Naive thymus-derived CD4-positive, alpha-beta T cell (primary cell): ENCODE measurements around the gene COG4. TPM values are rescaled to one million over a fixed set of nuclear protein-coding genes. Genes with fewer than 3 reads are reported as not detected.
A peak's percentile ranks its signal among the peaks of the same experiment; 100 is the strongest.

Source experiments
- ATAC-seq: fragments of 150-1000 bp; cut with Tn5 transposase; 2 replicates; pipeline ENCODE4 v1.10.0; 2021; ENCODE audit warnings: mild to moderate bottlenecking, moderate library complexity
- CTCF ChIA-PET: fragments of 350-600 bp; sonication (Branson Sonifier 250); formaldehyde crosslinking; loops from one replicate; lab custom pipeline; 2021; ENCODE audit warnings: antibody characterized with exemption; lab: Charles Lee
- POLR2A ChIA-PET: fragments of 350-600 bp; sonication (Branson Sonifier 250); formaldehyde crosslinking; loops from one replicate; lab custom pipeline; 2021; ENCODE audit warnings: antibody characterized with exemption, inconsistent platforms; lab: Charles Lee
- DNase-seq, 9 donors: peaks; one replicate each; pipeline versions ENCODE4 v3.0.0 to v3.0.0-alpha.2; 2020 to 2022; ENCODE audit warnings: mixed read lengths in 1 of 9
- H3K27ac ChIP-seq: one replicate; pipeline ENCODE4 v1.7.0; 2013; ENCODE audit warnings: mild to moderate bottlenecking, low read depth, low read length, moderate library complexity
- H3K27me3 ChIP-seq, 2 donors: one replicate each; pipeline ENCODE4 v1.7.0; 2013; ENCODE audit warnings: low read length in 2 of 2, mild to moderate bottlenecking in 2 of 2, moderate library complexity in 2 of 2; ENCODE audit not compliant: control insufficient read depth in 2 of 2, insufficient read depth in 2 of 2
- H3K36me3 ChIP-seq, 3 experiments: 1 replicate in 2 of 3; 2 replicates in 1 of 3; pipeline ENCODE4 v1.7.0; 2013; ENCODE audit warnings: low read length in 3 of 3, mild to moderate bottlenecking in 3 of 3, moderate library complexity in 1 of 3; ENCODE audit not compliant: insufficient read depth in 3 of 3, control insufficient read depth in 2 of 3
- H3K4me1 ChIP-seq, 2 donors: one replicate each; pipeline ENCODE4 v1.7.0; 2013; ENCODE audit warnings: low read length in 2 of 2, mild to moderate bottlenecking in 2 of 2, moderate library complexity in 1 of 2; ENCODE audit not compliant: control insufficient read depth in 2 of 2, insufficient read depth in 2 of 2
- H3K4me3 ChIP-seq: 2 replicates; pipeline ENCODE4 v1.7.0; 2013; ENCODE audit warnings: mild to moderate bottlenecking, low read length
- H3K9me3 ChIP-seq, 3 experiments: 1 replicate in 2 of 3; 2 replicates in 1 of 3; pipeline ENCODE4 v1.7.0; 2013; ENCODE audit warnings: low read length in 3 of 3; ENCODE audit not compliant: control insufficient read depth in 2 of 3
- H3K27ac Mint-ChIP-seq, 9 donors: one replicate each; pipeline ENCODE4 v1.8.0; 2020 to 2022; ENCODE audit warnings: mixed read lengths in 9 of 9, mild to moderate bottlenecking in 8 of 9, moderate library complexity in 5 of 9, inconsistent platforms in 2 of 9
- H3K27me3 Mint-ChIP-seq, 5 donors: one replicate each; pipeline ENCODE4 v1.8.0; 2021 to 2022; ENCODE audit warnings: mixed read lengths in 5 of 5, mild to moderate bottlenecking in 1 of 5
- H3K36me3 Mint-ChIP-seq, 5 donors: one replicate each; pipeline ENCODE4 v1.8.0; 2020 to 2022; ENCODE audit warnings: mixed read lengths in 5 of 5, mild to moderate bottlenecking in 3 of 5, inconsistent platforms in 1 of 5
- H3K4me1 Mint-ChIP-seq, 7 donors: one replicate each; pipeline ENCODE4 v1.8.0; 2020 to 2022; ENCODE audit warnings: mixed read lengths in 7 of 7, mild to moderate bottlenecking in 3 of 7, inconsistent platforms in 1 of 7
- H3K4me3 Mint-ChIP-seq, 10 donors: one replicate each; pipeline ENCODE4 v1.8.0; 2020 to 2022; ENCODE audit warnings: mild to moderate bottlenecking in 10 of 10, mixed read lengths in 10 of 10, moderate library complexity in 6 of 10, inconsistent platforms in 2 of 10
- H3K9me3 Mint-ChIP-seq, 11 donors: one replicate each; pipeline ENCODE4 v1.8.0; 2020 to 2022; ENCODE audit warnings: mixed read lengths in 11 of 11, mild to moderate bottlenecking in 4 of 11, inconsistent platforms in 1 of 11, moderate library complexity in 1 of 11
- intact Hi-C, 2 donors: fragments of 100-400 bp; cut with micrococcal nuclease; formaldehyde crosslinking; loops; one replicate each; pipeline ENCODE4 v1.15.1; 2023
- polyA plus RNA-seq, 2 donors: library from polyadenylated mRNA; unstranded; fragments of 300-500 nt; fragmentation: Illumina TruSeq; gene quantifications; one replicate each; pipeline ENCODE4 v1.2.3, GENCODE V29; 2021
- total RNA-seq, 6 experiments: library from RNA in 5 of 6; stranded (reverse) in 5 of 6; gene quantifications; 1 replicate in 5 of 6; 2 replicates in 1 of 6; pipeline ENCODE4 v1.2.3 and lab custom pipeline; 2021 to 2026

The COG4 gene
- total and polyA plus RNA-seq, 7 experiments from 2014 or later, result 38.3 to 68.6 (median 50.5) TPM

- no peak overlapping the region for H3K27ac ChIP-seq
- H3K36me3 Mint-ChIP-seq, result peaks cover 4 to 74% (median 47%) of the 10 kb centered on the region in 5 donors
- ATAC-seq, result no peak
- POLR2A ChIA-PET, result interaction anchor here (0.7 to 1.7 kb wide), 3 partner anchors 9 to 28 kb away, joined by 3 to 4 read pairs (median 3); no protein-coding TSS in a partner anchor
- peak overlapping the region in 1 of 9 donors; percentile 19 for H3K27ac Mint-ChIP-seq
- no peak for DNase-seq
- H3K4me1 Mint-ChIP-seq, result peaks cover 8 to 33% (median 20%) of the 10 kb centered on the region in 7 donors
- H3K4me3 ChIP-seq, result no peak overlapping the region
- intact Hi-C loops, result loop anchor here in 1 of 2 donors (10.0 kb wide), 1 partner anchor 102 kb away; no protein-coding TSS in a partner anchor
- peaks cover 49 to 99% (median 58%) of the 10 kb centered on the region in 3 experiments for H3K36me3 ChIP-seq
- no peaks in the 10 kb centered on the region for H3K27me3 ChIP-seq
- H3K9me3 Mint-ChIP-seq, result no peaks in the 10 kb centered on the region
- no peaks in the 10 kb centered on the region for H3K9me3 ChIP-seq
- H3K4me3 Mint-ChIP-seq, result no peak overlapping the region
- CTCF ChIA-PET, result no interaction called here
- H3K4me1 ChIP-seq, result no peaks in the 10 kb centered on the region
- H3K27me3 Mint-ChIP-seq, result no peaks in the 10 kb centered on the region
Observed at GRCh38 chr16:70552675-70553074, 29.3 kb upstream of the COG4 start.

GRCh38 chr16:70551788-70552187, 28.4 kb upstream of the COG4 start:
- H3K27ac Mint-ChIP-seq, result peak overlapping the region in 6 of 9 donors; percentile 4 to 51 (median 20)
- H3K4me1 ChIP-seq, result no peaks in the 10 kb centered on the region
- peaks cover 4 to 66% (median 41%) of the 10 kb centered on the region in 5 donors for H3K36me3 Mint-ChIP-seq
- no peaks in the 10 kb centered on the region for H3K9me3 Mint-ChIP-seq
- no peak for DNase-seq
- no peak for ATAC-seq
- peaks cover 8 to 33% (median 20%) of the 10 kb centered on the region in 7 donors for H3K4me1 Mint-ChIP-seq
- no peaks in the 10 kb centered on the region for H3K27me3 Mint-ChIP-seq
- H3K36me3 ChIP-seq, result peaks cover 49 to 99% (median 56%) of the 10 kb centered on the region in 3 experiments
- H3K4me3 Mint-ChIP-seq, result no peak overlapping the region
- POLR2A ChIA-PET, result interaction anchor here (1.5 to 1.7 kb wide), 2 partner anchors 10 to 27 kb away, joined by 3 to 4 read pairs; no protein-coding TSS in a partner anchor
- no peaks in the 10 kb centered on the region for H3K27me3 ChIP-seq
- intact Hi-C loops, result loop anchor here in 1 of 2 donors (10.0 kb wide), 1 partner anchor 103 kb away; no protein-coding TSS in a partner anchor
- no peak overlapping the region for H3K4me3 ChIP-seq
- H3K27ac ChIP-seq, result no peak overlapping the region
- H3K9me3 ChIP-seq, result no peaks in the 10 kb centered on the region
- CTCF ChIA-PET, result interaction anchor here (1.4 kb wide), 1 partner anchor 219 kb away, joined by 3 read pairs; no protein-coding TSS in a partner anchor

GRCh38 chr16:70550082-70550481, 26.7 kb upstream of the COG4 start:
- no peak overlapping the region for H3K4me3 ChIP-seq
- H3K27ac ChIP-seq, result no peak overlapping the region
- no peaks in the 10 kb centered on the region for H3K9me3 ChIP-seq
- intact Hi-C loops, result loop anchor here in 1 of 2 donors (10.0 kb wide), 1 partner anchor 105 kb away; no protein-coding TSS in a partner anchor
- Mint-ChIP-seq H3K4me3 (no peak overlapping the region), H3K4me1 (peaks cover 8 to 30% (median 20%) of the 10 kb centered on the region in 7 donors), H3K9me3 (no peaks in the 10 kb centered on the region), H3K27me3 (no peaks in the 10 kb centered on the region), H3K27ac (peak overlapping the region in 7 of 9 donors; percentile 21 to 77 (median 39)), H3K36me3 (peaks cover 0 to 56% (median 33%) of the 10 kb centered on the region in 5 donors)
- peaks cover 39 to 98% (median 47%) of the 10 kb centered on the region in 3 experiments for H3K36me3 ChIP-seq
- no peaks in the 10 kb centered on the region for H3K27me3 ChIP-seq
- ChIA-PET POLR2A (no interaction called here), CTCF (interaction anchor here (0.6 kb wide), 1 partner anchor 103 kb away, joined by 3 read pairs; no protein-coding TSS in a partner anchor)
- DNase-seq (no peak), ATAC-seq (no peak)
- H3K4me1 ChIP-seq, result no peaks in the 10 kb centered on the region

GRCh38 chr16:70548936-70549335, 25.6 kb upstream of the COG4 start:
- Mint-ChIP-seq H3K36me3 (peaks cover 3 to 54% (median 30%) of the 10 kb centered on the region in 5 donors), H3K4me3 (no peak overlapping the region), H3K27ac (peak overlapping the region in 4 of 9 donors; percentile 22 to 68 (median 51)), H3K4me1 (peaks cover 8 to 31% (median 17%) of the 10 kb centered on the region in 7 donors), H3K27me3 (no peaks in the 10 kb centered on the region), H3K9me3 (no peaks in the 10 kb centered on the region)
- no peak overlapping the region for H3K4me3 ChIP-seq
- H3K36me3 ChIP-seq, result peaks cover 44 to 96% (median 46%) of the 10 kb centered on the region in 3 experiments
- ATAC-seq (no peak), DNase-seq (no peak)
- H3K27me3 ChIP-seq, result no peaks in the 10 kb centered on the region
- no peaks in the 10 kb centered on the region for H3K9me3 ChIP-seq
- POLR2A ChIA-PET, result interaction anchor here (0.5 to 1.0 kb wide), 3 partner anchors 25 to 629 kb away, joined by 3 to 4 read pairs (median 3); no protein-coding TSS in a partner anchor
- H3K4me1 ChIP-seq, result no peaks in the 10 kb centered on the region
- intact Hi-C loops, result no loop called here
- CTCF ChIA-PET, result no interaction called here
- no peak overlapping the region for H3K27ac ChIP-seq

- no peak for DNase-seq
- intact Hi-C loops, result no loop called here
- H3K4me3 ChIP-seq, result no peak overlapping the region
- H3K36me3 Mint-ChIP-seq, result peaks cover 3 to 35% (median 26%) of the 10 kb centered on the region in 5 donors
- H3K27me3 Mint-ChIP-seq, result no peaks in the 10 kb centered on the region
- H3K4me3 Mint-ChIP-seq, result no peak overlapping the region
- no peaks in the 10 kb centered on the region for H3K27me3 ChIP-seq
- H3K4me1 ChIP-seq, result no peaks in the 10 kb centered on the region
- ATAC-seq, result no peak
- H3K27ac ChIP-seq, result no peak overlapping the region
- H3K27ac Mint-ChIP-seq, result no peak overlapping the region
- POLR2A ChIA-PET, result no interaction called here
- H3K36me3 ChIP-seq, result peaks cover 34 to 96% (median 58%) of the 10 kb centered on the region in 3 experiments
- no peaks in the 10 kb centered on the region for H3K9me3 Mint-ChIP-seq
- H3K4me1 Mint-ChIP-seq, result peaks cover 0 to 25% (median 15%) of the 10 kb centered on the region in 7 donors
- CTCF ChIA-PET, result no interaction called here
- no peaks in the 10 kb centered on the region for H3K9me3 ChIP-seq
Observed at GRCh38 chr16:70544548-70544947, 21.2 kb upstream of the COG4 start.

- no peaks in the 10 kb centered on the region for H3K9me3 ChIP-seq
- no peak overlapping the region for H3K27ac ChIP-seq
- ChIA-PET POLR2A (no interaction called here), CTCF (no interaction called here)
- H3K27ac Mint-ChIP-seq, result peak overlapping the region in 3 of 9 donors; percentile 29 to 40 (median 34)
- no peaks in the 10 kb centered on the region for H3K27me3 Mint-ChIP-seq
- no peak overlapping the region for H3K4me3 Mint-ChIP-seq
- intact Hi-C loops, result no loop called here
- no peak overlapping the region for H3K4me3 ChIP-seq
- H3K27me3 ChIP-seq, result no peaks in the 10 kb centered on the region
- H3K36me3 Mint-ChIP-seq, result peaks cover 11 to 37% (median 28%) of the 10 kb centered on the region in 5 donors
- DNase-seq, result no peak
- no peaks in the 10 kb centered on the region for H3K9me3 Mint-ChIP-seq
- ATAC-seq, result no peak
- H3K4me1 ChIP-seq, result no peaks in the 10 kb centered on the region
- H3K4me1 Mint-ChIP-seq, result peaks cover 2 to 27% (median 19%) of the 10 kb centered on the region in 7 donors
- H3K36me3 ChIP-seq, result peaks cover 44 to 95% (median 50%) of the 10 kb centered on the region in 3 experiments
Observed at GRCh38 chr16:70540994-70541393, 17.6 kb upstream of the COG4 start.
